SK-N-MC (cell line): ENCODE measurements around the gene DLGAP3.

Experiments
- DNase-seq: peaks from one replicate; pipeline ENCODE4 v3.0.0-alpha.2; 2011; ENCODE audit warnings: low read depth, low spot score
- H3K27ac ChIP-seq: fragments of 200-600 bp; sonication (generic); 2 replicates; pipeline ENCODE4 v1.5.1; 2016; ENCODE audit warnings: mixed run types
- H3K36me3 ChIP-seq: fragments of 200-600 bp; sonication (generic); 2 replicates; pipeline ENCODE4 v1.6.1; 2017; ENCODE audit warnings: antibody characterized with exemption, low read length, mixed read lengths; ENCODE audit not compliant: insufficient read depth
- H3K4me3 ChIP-seq: fragments of 200-600 bp; sonication (generic); 2 replicates; pipeline ENCODE4 v1.5.1; 2016
- H3K9ac ChIP-seq: fragments of 200-600 bp; sonication (generic); 2 replicates; pipeline ENCODE4 v1.8.0; 2017; ENCODE audit warnings: mixed run types, mixed read lengths; ENCODE audit not compliant: insufficient read length
- H3K9me3 ChIP-seq: fragments of 200-600 bp; sonication (generic); 2 replicates; pipeline ENCODE4 v1.6.1; 2017; ENCODE audit warnings: low read depth, mild to moderate bottlenecking, antibody characterized with exemption, low read length, moderate library complexity, mixed read lengths
- EZH2 ChIP-seq: fragments of 200-600 bp; sonication (generic); IDR thresholded peaks from one replicate; pipeline ENCODE4 v1.6.1; 2017; ENCODE audit warnings: antibody characterized with exemption
- FOXP2 ChIP-seq: optimal IDR thresholded peaks from 2 replicates; pipeline ENCODE3; 2011; ENCODE audit warnings: mild to moderate bottlenecking, moderate library complexity; ENCODE audit not compliant: insufficient read depth; ENCODE audit errors: extremely low read length, control extremely low read depth
- POLR2AphosphoS5 ChIP-seq: IDR thresholded peaks from 2 replicates; pipeline ENCODE4 v1.6.1; 2012; ENCODE audit warnings: mild to moderate bottlenecking, low read depth, low read length, borderline replicate concordance

The DLGAP3 gene

GRCh38 chr1:34816332-34816731 lies 113.1 kb downstream of the DLGAP3 start:
- H3K4me3 ChIP-seq: no peak overlapping the region
- no peak overlapping the region for H3K9ac ChIP-seq
- no peaks in the 10 kb centered on the region for H3K36me3 ChIP-seq
- DNase-seq: no peak
- H3K27ac ChIP-seq: no peak overlapping the region
- no peaks in the 10 kb centered on the region for H3K9me3 ChIP-seq
- no peak for TF ChIP-seq FOXP2
- no peak for TF ChIP-seq EZH2
- TF ChIP-seq POLR2AphosphoS5: no peak
